IPS-20b (cell line): ENCODE data around the gene LNP1.

ENCODE experiments used
- H3K27ac ChIP-seq: one replicate; pipeline ENCODE4 v1.5.1; 2013; ENCODE audit warnings: low read length
- H3K27me3 ChIP-seq: 2 replicates; pipeline ENCODE4 v1.6.1; 2013; ENCODE audit warnings: mild to moderate bottlenecking, low read length, inconsistent platforms; ENCODE audit not compliant: insufficient read depth
- H3K36me3 ChIP-seq: 2 replicates; pipeline ENCODE4 v1.6.1; 2013; ENCODE audit warnings: low read depth, mild to moderate bottlenecking, inconsistent platforms, low read length, moderate library complexity; ENCODE audit not compliant: insufficient read depth
- H3K4me1 ChIP-seq: 2 replicates; pipeline ENCODE4 v1.6.1; 2013; ENCODE audit warnings: mild to moderate bottlenecking, control low read depth, inconsistent platforms, low read length, moderate library complexity; ENCODE audit not compliant: insufficient read depth
- H3K4me3 ChIP-seq: 2 replicates; pipeline ENCODE4 v1.5.1; 2013; ENCODE audit warnings: mild to moderate bottlenecking, low read length, inconsistent platforms
- H3K9ac ChIP-seq: 2 replicates; pipeline ENCODE4 v1.6.1; 2013; ENCODE audit warnings: low read depth, mild to moderate bottlenecking, inconsistent platforms, low read length, moderate library complexity
- H3K9me3 ChIP-seq: 2 replicates; pipeline ENCODE4 v1.6.1; 2013; ENCODE audit warnings: mild to moderate bottlenecking, low read depth, low read length, inconsistent platforms; ENCODE audit not compliant: insufficient read depth

The LNP1 gene

DNA sequence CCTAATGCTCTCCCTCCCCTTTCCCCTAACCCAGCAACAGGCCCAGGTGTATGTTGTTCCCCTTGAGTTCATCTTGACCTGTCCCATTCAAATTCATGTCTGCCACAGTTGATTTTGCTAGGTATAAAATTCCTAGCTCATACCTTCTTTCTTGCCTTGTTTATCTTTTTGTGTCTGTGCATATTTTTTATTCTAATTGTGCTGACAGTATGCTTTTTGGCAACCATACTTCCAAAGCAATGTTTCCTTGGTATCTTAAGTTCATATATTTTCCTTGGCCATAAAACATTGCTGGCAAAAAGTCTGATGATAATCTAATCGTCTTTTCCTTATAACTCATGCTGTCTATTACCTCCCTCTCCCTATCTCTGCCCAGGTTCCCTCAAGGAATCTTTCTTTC, 15.5 kb downstream of the LNP1 start:
- Histone ChIP-seq H3K9me3 (no peaks in the 10 kb centered on the region), H3K27me3 (no peaks in the 10 kb centered on the region), H3K9ac (no peak overlapping the region), H3K27ac (no peak overlapping the region), H3K36me3 (peaks cover 4% of the 10 kb centered on the region; the same call in 1 of the 2 replicates), H3K4me3 (no peak overlapping the region), H3K4me1 (peaks cover 15% of the 10 kb centered on the region; the same call in 1 of the 2 replicates)

DNA sequence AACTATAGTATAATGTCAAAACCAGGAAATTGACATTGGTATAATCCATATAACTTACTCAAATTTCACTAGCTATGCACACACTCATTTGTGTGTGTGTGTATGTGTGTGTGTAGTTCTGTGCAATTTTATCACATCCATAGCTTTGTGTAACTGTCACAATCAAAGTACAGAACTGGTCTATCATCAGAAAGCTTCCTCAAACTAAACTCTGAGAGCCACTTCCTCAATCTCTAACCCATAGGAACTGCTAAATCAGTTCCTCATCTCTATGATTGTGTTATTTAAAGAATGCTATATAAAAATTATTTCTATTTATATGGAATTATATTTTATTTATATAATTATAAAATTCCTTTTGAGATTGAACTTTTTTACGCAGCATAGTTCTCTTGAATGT, 18.1 kb downstream of the LNP1 start:
- H3K9me3 ChIP-seq: no peaks in the 10 kb centered on the region
- H3K27me3 ChIP-seq: no peaks in the 10 kb centered on the region
- H3K36me3 ChIP-seq: no peaks in the 10 kb centered on the region
- no peak overlapping the region for H3K9ac ChIP-seq
- no peak overlapping the region for H3K27ac ChIP-seq
- peaks cover 5% of the 10 kb centered on the region; the same call in 1 of the 2 replicates for H3K4me1 ChIP-seq
- no peak overlapping the region for H3K4me3 ChIP-seq

DNA sequence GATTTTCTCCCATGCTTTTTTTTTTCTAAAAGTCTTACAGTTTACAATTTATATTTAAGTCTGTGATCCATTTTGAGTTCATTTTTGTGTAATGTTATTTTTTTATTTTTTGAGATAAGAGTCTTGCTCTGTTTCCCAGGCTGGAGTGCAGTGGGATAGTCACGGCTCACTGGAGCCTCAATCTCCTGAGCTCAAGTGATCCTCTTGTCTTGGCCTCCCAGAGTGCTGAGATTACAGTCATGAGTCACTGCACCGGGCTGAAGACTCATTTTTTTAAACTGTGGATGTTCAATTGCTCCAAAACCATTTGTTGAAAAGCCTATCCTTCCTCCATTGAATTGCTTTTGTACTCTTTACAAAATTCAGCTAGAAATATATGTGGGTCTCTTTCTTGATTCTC, 19.5 kb downstream of the LNP1 start:
- Histone ChIP-seq H3K27ac (no peak overlapping the region), H3K27me3 (no peaks in the 10 kb centered on the region), H3K9ac (no peak overlapping the region), H3K9me3 (no peaks in the 10 kb centered on the region), H3K4me3 (no peak overlapping the region), H3K36me3 (no peaks in the 10 kb centered on the region), H3K4me1 (no peaks in the 10 kb centered on the region)

DNA sequence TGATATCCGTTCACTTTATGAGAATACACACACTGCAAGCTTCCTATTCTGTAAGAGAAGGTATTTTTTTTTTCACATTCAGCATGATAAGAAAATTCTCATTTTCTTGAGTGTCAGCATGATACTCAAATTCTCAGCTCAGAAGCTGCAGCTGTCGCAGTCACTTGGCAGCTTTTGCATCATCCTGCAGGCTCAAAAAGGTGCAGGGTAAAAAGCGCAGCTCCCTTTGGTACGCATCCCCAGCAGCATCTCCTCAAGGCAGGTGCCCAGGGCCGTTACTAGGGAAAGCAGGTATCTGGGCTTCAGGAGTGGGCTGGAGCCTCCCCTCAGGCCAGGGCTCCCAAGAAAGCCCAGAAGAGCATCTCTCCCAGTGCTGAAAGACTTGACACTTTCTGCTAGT, 22.3 kb downstream of the LNP1 start:
- H3K36me3 ChIP-seq: no peaks in the 10 kb centered on the region
- H3K9ac ChIP-seq: no peak overlapping the region
- no peak overlapping the region for H3K27ac ChIP-seq
- no peak overlapping the region for H3K4me3 ChIP-seq
- H3K9me3 ChIP-seq: no peaks in the 10 kb centered on the region
- H3K27me3 ChIP-seq: no peaks in the 10 kb centered on the region
- no peaks in the 10 kb centered on the region for H3K4me1 ChIP-seq

DNA sequence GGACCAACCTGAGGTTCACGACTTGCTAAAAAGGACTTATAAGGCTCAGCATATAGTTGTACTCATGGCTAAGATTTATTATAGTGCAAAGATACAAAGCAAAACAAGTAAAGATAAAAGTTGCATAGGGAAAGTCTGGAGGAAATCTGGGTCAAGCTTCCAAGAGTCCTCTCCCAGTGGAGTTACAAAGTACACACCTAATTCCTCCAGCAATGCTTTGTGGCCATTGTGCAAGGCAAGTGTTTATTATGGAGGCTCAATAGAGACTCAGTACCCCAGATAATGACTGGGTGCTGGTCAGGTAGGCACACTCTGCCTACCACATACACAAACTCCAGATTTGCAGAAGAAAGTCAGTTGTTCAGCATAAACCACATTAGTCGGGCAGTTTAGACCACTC, 22.9 kb downstream of the LNP1 start:
- Histone ChIP-seq H3K27ac (no peak overlapping the region), H3K9me3 (no peaks in the 10 kb centered on the region), H3K4me3 (no peak overlapping the region), H3K9ac (no peak overlapping the region), H3K27me3 (no peaks in the 10 kb centered on the region), H3K36me3 (no peaks in the 10 kb centered on the region), H3K4me1 (no peaks in the 10 kb centered on the region)

DNA sequence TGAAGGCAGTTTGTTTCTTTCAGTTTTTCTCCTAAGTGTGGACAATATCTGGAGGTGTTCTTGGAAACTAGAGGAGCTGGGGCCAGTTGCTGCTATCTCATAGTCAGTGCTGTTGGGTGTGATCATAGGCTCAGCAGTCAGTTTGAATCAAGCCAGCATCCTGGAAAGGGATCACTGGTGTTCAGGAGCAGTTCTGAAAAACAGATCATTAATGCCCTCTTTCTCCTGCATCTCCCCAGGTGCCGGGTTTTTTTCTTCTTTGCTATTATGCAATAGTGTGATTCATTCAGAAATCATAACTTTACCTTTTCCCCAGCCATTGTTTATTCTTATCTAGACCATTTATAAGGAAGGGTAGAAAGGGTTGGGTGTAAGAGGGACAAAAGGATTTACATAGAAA, 24.0 kb downstream of the LNP1 start:
- H3K4me1 ChIP-seq: no peaks in the 10 kb centered on the region
- no peak overlapping the region for H3K27ac ChIP-seq
- H3K27me3 ChIP-seq: no peaks in the 10 kb centered on the region
- no peaks in the 10 kb centered on the region for H3K9me3 ChIP-seq
- no peaks in the 10 kb centered on the region for H3K36me3 ChIP-seq
- H3K9ac ChIP-seq: no peak overlapping the region
- H3K4me3 ChIP-seq: no peak overlapping the region

DNA sequence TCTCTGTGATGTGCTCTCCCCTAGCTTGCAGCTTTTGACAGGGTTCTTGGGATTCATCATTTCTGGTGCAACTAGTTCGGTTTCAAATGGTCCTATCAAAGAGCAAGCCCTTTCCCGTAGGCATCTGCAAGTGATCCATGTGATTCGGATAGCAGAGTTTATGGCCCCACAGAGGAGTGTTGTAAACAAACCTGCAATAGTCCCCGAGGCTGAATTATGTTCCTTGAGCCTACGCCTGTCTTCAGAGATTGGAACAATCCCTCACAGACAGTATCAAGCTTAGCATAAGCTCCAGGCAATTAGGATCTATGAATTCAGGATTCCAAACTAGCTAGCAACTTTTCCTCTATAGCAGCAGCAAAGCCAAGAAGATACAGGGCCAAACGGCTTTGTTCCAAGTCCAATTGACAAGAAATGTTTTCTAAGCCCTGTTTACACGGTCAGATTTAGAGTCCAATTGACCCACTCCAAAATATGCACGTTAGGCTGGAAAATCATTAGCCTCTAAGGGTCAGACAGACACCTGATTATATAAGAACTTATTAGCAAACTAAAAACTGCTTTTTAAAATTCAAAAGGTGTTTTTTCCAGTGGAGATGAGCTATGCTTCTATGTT, 24.8 kb downstream of the LNP1 start:
- Histone ChIP-seq H3K36me3 (no peaks in the 10 kb centered on the region), H3K4me3 (no peak overlapping the region), H3K27me3 (no peaks in the 10 kb centered on the region), H3K4me1 (no peaks in the 10 kb centered on the region), H3K9ac (no peak overlapping the region), H3K9me3 (no peaks in the 10 kb centered on the region), H3K27ac (no peak overlapping the region)

DNA sequence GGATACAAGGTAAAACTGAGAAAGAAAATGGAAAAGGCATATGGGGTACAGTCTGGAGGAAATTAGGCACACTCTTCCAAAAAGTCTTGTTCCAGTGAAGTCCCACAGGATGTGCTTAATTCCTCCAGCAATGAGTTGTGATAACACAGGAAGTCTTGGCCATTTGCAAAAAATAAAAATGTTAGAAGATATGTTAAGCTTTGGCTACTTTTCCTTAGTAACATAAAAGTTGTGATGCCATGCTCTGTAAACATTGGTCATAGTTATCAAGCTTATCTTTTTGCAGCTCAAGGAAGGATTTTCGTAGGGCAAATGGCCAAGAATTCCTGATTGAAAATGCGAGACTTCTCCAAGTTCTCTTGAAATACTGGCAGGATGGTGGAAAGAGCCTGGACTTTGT, 26.4 kb downstream of the LNP1 start:
- H3K4me3 ChIP-seq: no peak overlapping the region
- no peaks in the 10 kb centered on the region for H3K4me1 ChIP-seq
- H3K27ac ChIP-seq: no peak overlapping the region
- no peaks in the 10 kb centered on the region for H3K27me3 ChIP-seq
- H3K36me3 ChIP-seq: no peaks in the 10 kb centered on the region
- no peak overlapping the region for H3K9ac ChIP-seq
- H3K9me3 ChIP-seq: no peaks in the 10 kb centered on the region

DNA sequence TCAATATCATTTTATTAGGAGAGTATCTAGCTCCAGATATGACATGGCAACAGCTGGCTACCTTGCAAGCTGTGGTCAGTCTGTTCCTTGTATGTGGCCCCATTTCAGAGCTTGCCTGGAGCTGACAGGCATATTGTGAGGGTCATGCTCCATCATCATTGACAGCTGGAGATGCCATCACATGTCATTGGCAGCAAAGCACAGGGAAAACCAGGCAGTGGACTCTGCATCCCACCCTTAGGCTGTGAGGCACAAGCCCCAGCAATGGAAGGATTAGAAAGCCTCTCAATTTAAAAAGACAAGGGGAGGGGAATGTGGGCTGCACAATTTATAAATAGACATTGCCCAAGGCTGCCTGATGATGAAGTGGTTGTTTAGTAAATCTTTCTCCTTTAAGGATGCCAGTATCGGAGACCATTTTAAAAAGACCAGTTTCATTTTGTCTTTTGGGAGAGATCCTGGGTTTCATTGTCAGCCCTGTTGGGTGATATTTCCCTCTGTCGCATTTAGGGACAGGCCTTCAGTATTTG, 27.9 kb downstream of the LNP1 start:
- Histone ChIP-seq H3K4me1 (no peaks in the 10 kb centered on the region), H3K36me3 (no peaks in the 10 kb centered on the region), H3K27ac (no peak overlapping the region)

DNA sequence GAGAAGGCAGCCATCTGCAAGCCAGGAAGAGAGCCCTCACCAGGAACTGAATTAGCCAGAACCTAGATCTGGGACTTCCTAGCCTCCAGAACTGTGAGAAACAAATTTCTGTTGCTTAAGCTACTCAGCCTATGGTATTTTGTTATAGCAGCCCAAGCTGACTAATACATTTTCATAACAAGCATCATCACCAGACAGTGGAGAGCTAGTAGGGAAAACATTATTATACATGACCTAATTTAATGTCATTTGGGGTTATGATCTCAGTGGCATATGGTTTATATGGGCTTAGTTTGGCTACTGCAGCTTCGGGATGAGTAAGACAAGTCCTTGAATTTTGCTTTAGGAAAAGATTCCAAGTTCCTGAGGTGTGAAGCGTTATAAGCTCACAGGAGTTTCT, 35.6 kb downstream of the LNP1 start:
- Histone ChIP-seq H3K4me3 (no peak overlapping the region), H3K27me3 (no peaks in the 10 kb centered on the region), H3K27ac (no peak overlapping the region), H3K36me3 (no peaks in the 10 kb centered on the region), H3K9ac (no peak overlapping the region), H3K4me1 (no peaks in the 10 kb centered on the region), H3K9me3 (no peaks in the 10 kb centered on the region)

More for the DNA sequence above, 27.9 kb downstream of the LNP1 start:
- no peak overlapping the region for H3K9ac ChIP-seq
- no peaks in the 10 kb centered on the region for H3K27me3 ChIP-seq
- no peak overlapping the region for H3K4me3 ChIP-seq
- H3K9me3 ChIP-seq: no peaks in the 10 kb centered on the region

DNA sequence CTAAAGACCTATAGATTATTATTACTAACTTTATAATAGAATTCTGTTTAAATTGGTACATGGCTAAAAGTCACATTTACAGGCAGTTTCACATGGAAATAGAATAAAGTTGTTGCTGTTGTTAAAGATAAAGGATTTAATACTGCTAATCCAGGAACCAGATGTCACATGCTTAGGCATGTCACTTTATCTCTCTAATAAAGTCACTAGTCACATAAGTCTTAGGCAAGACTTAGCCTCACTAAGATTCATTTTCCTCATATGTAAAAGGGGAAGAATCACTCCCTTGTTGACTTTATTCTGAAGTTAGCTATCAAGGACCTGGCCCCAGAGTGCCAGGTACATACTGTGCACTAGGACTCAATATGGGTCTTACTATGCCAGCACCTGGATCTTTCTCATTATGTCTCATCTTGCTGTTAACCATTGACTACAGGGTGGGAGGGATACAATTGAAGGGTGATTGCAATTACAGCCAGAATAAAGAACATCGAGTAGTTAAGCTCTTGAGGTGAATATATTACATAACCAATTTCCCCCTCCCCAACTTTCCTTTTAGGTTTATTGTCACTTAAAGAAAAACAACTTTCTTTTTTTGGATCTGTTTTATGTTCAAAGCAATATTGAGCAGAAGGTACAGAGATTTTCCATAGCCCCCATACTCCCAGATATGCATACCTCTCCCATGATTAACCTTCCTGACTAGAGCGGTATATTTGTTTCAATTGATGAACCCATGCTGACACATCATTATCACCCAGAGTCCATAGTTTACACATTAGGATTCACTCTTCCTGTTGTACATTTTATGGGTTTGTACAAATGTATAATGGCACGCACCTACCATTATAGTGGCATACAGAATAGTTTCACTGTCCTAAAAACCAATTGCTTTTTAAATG, 36.6 kb downstream of the LNP1 start:
- H3K4me3 ChIP-seq: no peak overlapping the region
- no peak overlapping the region for H3K9ac ChIP-seq
- H3K4me1 ChIP-seq: no peaks in the 10 kb centered on the region
- H3K36me3 ChIP-seq: peaks cover 3% of the 10 kb centered on the region; the same call in 1 of the 2 replicates
- no peaks in the 10 kb centered on the region for H3K27me3 ChIP-seq
- no peak overlapping the region for H3K27ac ChIP-seq
- peaks cover 3% of the 10 kb centered on the region; the same call in 1 of the 2 replicates for H3K9me3 ChIP-seq

DNA sequence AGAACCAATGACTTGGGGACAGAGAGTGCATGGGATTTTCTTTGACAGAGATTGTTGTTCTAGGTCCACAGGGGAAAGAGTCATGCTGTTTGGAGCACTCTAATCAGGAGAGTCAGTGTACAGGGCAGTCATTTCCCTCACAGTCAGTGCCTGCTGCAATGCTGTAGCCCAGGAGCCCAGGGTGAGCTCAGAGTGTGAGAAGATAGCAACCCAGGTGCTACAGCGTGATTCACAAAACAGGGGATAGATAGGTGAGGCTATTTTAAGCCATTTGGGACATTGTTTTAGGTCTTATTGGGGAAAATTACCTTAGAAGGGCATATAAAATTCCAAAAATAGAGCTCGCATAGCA, 37.3 kb downstream of the LNP1 start:
- Histone ChIP-seq H3K4me3 (no peak overlapping the region), H3K27ac (no peak overlapping the region), H3K36me3 (peaks cover 9% of the 10 kb centered on the region; the same call in 1 of the 2 replicates), H3K9me3 (peaks cover 9% of the 10 kb centered on the region), H3K9ac (no peak overlapping the region), H3K27me3 (no peaks in the 10 kb centered on the region), H3K4me1 (no peaks in the 10 kb centered on the region)
